Epithelial cell of esophagus (primary cell): ENCODE measurements around the gene FOXS1.

Experiments
- DNase-seq: peaks from one replicate; pipeline ENCODE4 v3.0.0; 2010; ENCODE audit warnings: low read depth
- H3K4me3 ChIP-seq: 2 replicates; pipeline ENCODE4 v1.5.1; 2011; ENCODE audit warnings: mild to moderate bottlenecking, low read length, control low read depth
- TF ChIP-seq, protein P1 (sequence below): IDR thresholded peaks from 2 replicates; pipeline ENCODE4 v1.5.1; 2011; ENCODE audit warnings: low read depth, mild to moderate bottlenecking, low read length, control low read depth, inconsistent platforms; ENCODE audit not compliant: insufficient read depth; ENCODE audit errors: missing control alignments

FOXS1 gene

DNA sequence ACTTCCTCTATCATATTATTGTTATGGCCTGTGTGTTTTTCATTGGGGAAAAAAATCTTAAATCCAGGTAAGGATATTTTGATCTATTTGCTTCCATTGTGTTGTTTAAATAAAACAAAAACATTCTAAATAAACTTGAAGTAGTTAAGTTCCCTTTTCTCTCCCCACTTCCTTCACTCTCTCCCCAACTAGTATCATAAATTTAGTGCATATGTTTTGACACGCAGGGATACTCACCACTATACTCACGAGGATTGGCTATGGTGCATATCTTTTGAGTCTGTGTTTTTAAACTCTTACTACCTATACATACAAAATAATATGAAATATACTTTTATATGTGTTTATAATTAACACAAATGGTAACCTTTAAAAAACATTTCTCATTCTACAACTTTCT lies 30.3 kb upstream of the FOXS1 start:
- no peak overlapping the region for H3K4me3 ChIP-seq
- TF ChIP-seq, protein P1, sequence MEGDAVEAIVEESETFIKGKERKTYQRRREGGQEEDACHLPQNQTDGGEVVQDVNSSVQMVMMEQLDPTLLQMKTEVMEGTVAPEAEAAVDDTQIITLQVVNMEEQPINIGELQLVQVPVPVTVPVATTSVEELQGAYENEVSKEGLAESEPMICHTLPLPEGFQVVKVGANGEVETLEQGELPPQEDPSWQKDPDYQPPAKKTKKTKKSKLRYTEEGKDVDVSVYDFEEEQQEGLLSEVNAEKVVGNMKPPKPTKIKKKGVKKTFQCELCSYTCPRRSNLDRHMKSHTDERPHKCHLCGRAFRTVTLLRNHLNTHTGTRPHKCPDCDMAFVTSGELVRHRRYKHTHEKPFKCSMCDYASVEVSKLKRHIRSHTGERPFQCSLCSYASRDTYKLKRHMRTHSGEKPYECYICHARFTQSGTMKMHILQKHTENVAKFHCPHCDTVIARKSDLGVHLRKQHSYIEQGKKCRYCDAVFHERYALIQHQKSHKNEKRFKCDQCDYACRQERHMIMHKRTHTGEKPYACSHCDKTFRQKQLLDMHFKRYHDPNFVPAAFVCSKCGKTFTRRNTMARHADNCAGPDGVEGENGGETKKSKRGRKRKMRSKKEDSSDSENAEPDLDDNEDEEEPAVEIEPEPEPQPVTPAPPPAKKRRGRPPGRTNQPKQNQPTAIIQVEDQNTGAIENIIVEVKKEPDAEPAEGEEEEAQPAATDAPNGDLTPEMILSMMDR: no peak
- DNase-seq: no peak

DNA sequence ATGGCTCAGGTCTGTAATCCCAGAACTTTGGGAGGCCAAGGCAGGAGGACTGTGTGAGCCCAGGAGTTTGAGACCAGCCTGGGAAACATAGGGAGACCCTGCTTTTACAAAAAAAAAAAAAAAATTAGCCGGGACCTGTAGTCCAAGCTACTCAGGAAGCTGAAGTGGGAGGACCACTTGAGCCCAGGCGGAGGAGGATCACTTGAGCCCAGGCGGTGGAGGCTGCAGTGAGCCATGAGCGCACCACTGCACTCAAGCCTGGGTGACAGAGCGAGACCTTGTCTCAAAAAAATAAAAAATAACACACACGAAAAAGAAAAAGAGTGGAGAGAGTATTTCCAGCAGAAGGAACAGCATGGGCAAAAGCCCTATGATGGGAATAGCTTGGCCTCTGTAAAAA lies 27.0 kb upstream of the FOXS1 start:
- TF ChIP-seq, protein P1: no peak
- DNase-seq: no peak

GRCh38 chr20:31871618-31871954 lies 26.2 kb upstream of the FOXS1 start:
- no peak overlapping the region for H3K4me3 ChIP-seq
- TF ChIP-seq, protein P1: no peak

More for the DNA sequence above, 27.0 kb upstream of the FOXS1 start:
- no peak overlapping the region for H3K4me3 ChIP-seq

GRCh38 chr20:31870726-31871617 lies 25.6 kb upstream of the FOXS1 start:
- no peak overlapping the region for H3K4me3 ChIP-seq
- TF ChIP-seq, protein P1: no peak
- DNase-seq: no peak

More at GRCh38 chr20:31871618-31871954, 26.2 kb upstream of the FOXS1 start:
- DNase-seq: no peak

DNA sequence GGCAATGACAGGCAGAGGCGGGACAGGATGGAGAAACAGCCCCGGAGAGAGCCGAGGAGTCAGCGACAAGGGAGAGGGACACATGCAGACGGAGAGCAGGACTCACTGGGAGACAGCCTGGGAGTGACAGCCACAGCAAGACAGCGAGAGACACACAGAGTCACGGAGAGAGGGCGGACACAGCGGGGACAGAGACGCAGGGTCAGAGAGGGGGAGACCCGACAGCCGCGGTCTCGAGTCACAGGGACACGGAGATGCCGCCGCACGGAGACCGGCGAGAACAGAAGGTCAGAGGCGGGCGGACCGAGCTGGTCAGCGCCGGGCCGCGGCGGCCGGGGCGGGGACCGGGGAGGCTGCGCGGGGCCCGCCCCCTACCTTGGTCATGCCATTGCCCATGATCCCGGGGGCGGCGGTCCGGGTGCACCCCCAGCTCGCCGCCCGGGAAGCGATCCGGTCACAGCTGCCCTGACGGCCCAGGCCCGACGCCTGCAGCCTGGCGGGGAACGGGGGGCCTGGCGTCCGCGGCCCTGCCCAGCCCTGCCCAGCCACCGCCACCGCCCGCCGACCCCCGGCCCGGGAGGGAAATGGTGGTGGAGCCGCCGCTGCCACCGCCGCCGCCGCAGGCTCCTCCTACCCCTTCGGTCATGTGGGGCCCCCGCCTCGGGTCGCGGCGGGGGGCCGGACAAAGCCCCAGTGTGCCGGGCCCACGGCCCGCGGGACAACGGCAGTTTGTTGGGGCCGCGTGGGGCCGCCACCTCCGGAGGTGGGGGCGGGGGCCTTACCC lies 24.7 kb upstream of the FOXS1 start, which contains the start of the genes DUSP15 and TTLL9:
DUSP15 (minus strand) TSS at position 586 of the 784 bp plus-strand sequence; CDS start at position 396, 190 bp downstream.
TTLL9 (plus strand) TSS at position 693 of the 784 bp plus-strand sequence. CDS start 493 bp downstream, outside the sequence.
- DNase-seq: no peak
- H3K4me3 ChIP-seq: peak within 1 kb of the TSS; percentile 27
- TF ChIP-seq, protein P1: no peak

DNA sequence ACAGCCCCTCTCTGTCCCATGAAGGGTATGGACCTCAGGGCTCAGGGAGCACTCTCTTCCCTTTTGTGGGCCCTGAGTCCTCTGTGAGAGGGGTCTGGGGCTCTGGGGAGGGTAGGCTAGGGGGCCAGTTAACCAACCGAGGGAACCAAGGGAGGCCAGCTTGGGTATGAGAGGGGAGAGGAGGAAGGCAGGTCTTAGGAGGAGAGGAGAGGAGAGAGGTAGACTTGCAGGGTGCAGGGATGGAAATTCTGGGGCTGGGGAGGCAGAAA lies 24.2 kb upstream of the FOXS1 start:
- no peak for DNase-seq
- H3K4me3 ChIP-seq: peak overlapping the region; percentile 27
- TF ChIP-seq, protein P1: no peak
